Measurements from ENCODE around the gene DCAF8L1.
"Not testable (repeated sequence)": the region's sequence is repeated elsewhere in the genome, so short reads cannot be mapped to it uniquely, and the experiment has no call there.

- not testable (repeated sequence) for TF ChIP-seq EZH2 (IDR thresholded peaks at IDR 0.05; ENCODE audit: borderline replicate concordance, low read depth, low read length, poor library complexity, severe bottlenecking); CTCF (conservative IDR thresholded peaks at IDR 0.05; ENCODE audit: low read depth, low read length)
Measured at GRCh38 chrX:27965348-27965747, 15.9 kb downstream of the DCAF8L1 start.

All from A673 (cell line).